ENCODE data around the gene ZBTB38.

Gene ZBTB38

DNA sequence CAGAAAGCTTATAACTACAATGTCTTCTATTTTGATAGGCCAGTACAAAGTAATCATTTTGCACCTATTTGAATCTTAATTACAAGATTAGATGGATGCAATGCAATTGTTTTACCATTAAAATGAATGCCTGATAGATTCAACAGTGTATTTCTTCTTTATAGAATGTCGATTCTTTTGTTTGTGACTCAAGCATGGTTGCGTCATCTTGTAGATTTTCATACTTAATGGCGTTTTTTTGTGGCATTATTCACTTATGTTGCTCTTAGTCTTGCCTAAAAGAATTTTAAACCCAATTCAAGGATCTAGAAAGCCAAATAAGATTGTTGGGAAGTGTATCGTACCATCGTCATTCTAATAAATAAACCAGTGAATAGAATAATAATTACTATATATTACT is 21.4 kb downstream of the ZBTB38 start:
- no peak for DNase-seq

GRCh38 chr3:141390747-141391146 is 22.4 kb downstream of the ZBTB38 start:
- DNase-seq: no peak

DNA sequence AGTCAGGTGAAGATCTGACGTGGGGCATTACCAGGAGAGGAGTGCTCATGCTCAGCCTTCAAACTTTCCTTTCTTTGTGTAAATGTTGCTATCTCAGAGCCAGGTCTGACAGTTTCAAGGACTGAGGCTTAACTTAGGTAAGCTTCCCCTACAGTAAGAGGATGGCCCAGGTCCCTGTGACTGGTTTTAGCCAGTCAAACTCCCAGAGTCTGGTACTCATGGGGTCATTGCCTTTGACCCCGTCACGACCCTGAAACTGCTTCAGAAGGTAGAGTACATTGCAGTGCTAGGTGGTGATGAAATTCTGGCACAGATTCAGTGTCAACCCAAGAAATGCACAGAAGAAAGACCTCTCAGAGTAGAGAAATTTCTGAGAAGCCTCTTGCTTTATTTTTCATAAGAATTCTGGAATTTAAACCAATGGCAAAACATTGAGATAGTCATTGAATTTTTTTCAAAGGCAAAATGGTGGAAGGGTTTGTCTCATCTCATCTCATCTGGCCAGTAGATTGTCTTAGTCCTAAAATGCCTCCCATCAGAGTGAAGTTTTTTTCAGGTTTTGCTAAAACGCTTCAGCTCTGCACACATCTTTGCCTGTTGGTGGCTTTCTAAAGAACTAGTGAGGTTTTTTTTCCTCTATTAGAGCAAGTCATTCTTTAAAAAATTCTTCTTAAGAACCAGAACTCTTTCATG is 23.1 kb downstream of the ZBTB38 start:
- no peak for DNase-seq

- DNase-seq: no peak
These were observed 23.6 kb downstream of the ZBTB38 start for GRCh38 chr3:141391991-141392316.

DNA sequence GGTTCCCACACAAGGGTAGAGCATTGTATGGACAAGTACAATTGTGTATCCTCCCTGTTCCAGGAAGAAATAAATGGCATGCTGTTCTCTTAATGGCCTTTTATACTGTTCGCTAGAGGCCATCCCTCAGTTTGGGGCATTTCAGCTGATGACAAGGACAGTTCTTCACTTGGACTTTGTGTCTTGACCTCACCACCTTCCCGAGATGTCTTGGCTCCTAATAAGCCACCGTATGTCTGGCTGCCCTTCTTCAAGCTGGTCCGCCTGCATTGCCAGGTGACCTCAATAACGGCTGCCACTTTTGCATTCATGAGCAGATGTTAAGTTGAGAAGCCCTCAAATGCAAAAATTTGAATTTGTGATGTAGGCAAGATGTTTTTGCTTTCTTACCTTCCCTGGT is 24.1 kb downstream of the ZBTB38 start:
- DNase-seq: peak; percentile 62

GRCh38 chr3:141392897-141393734 is 24.8 kb downstream of the ZBTB38 start:
- peak; percentile 88 for DNase-seq

DNA sequence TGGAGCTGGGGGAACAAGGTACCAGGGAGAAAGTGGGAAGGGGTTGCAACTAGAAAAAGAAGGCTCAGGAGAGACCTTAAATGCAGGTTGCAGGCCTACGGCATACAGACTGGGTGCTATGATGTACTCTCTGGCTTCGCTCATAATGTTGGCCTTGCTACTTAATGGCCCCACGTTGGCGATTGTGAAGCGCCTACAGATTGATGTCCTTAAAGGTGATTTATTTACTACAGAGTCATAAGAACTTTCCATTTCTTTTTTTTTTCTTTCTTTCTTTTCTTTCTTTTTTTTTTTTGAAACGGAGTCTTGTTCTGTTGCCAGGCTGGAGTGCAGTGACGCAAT is 25.4 kb downstream of the ZBTB38 start:
- DNase-seq: no peak

- no peak for DNase-seq
These were observed 26.3 kb downstream of the ZBTB38 start for GRCh38 chr3:141394560-141394959.

DNA sequence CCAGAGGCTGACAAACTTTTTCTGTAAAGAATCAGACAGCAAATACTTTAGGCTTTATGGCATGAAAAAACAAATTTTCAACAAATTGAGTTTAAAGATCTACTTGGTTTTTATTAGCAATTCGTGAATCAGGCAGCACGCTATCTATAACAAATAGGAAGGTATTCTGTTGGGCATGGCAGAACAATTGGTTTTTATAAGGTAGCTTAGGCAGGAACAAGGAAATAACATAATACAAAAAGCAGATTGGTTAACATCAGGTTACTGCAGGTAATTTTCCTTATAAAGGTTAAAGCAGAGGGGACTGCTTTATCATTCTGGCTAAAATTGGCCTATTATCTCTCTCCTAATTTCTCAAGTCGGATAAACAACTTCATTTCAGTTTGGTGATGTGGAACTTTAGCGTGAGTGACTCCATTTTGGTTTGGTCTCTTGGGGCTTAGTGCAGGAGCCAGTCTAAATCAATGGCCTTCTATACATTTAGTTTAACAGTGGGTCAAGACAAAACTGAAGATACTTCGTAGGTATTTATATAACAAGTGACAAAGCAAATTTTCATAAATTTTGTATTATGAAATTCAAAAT is 26.8 kb downstream of the ZBTB38 start:
- no peak for DNase-seq

- no peak for DNase-seq
These were observed 29.7 kb downstream of the ZBTB38 start for GRCh38 chr3:141397996-141398395.

- no peak for DNase-seq
These were observed 30.9 kb downstream of the ZBTB38 start for GRCh38 chr3:141399200-141399599.

DNA sequence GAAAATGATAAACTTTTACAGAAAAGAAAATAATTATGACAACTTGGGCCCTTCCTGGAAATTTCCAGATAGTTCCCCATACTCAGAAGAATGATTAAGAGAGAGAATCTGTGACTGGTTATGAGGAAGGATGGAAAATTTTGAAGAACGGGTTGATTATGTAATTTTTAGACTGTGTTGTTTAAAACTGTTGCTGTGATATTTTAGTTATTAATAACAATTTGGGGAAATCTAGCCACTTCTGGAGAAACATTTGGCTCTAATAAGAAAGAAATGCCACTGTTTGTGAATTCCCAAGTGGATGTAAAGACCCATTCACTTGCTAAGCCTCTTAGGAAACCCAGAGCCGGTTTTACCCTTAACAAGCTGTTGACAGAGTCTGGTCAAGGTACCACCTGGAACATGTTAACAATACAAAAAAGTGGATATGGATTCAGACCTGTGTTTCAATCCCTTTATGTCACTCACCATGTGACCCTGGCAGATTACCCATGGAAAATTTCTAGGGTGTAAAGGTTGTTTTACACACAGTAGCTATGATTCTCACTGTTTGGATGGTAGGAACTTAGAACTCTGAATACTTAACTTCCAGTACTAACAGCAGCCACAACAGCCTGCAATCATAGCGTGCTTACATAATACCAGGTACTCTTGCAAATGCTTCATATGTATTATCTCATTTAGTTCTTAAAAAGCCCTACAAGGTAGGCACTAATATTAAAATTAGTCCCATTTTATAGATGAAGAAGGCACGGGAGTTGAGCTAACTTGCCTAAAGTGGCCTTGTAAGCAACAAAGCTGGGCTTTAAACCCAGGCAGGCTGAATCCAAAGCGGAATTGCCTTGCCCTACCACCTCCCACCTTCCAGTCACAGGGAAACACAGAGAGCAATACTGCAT is 32.0 kb downstream of the ZBTB38 start:
- no peak for DNase-seq

GRCh38 chr3:141401095-141401494 is 32.8 kb downstream of the ZBTB38 start:
- no peak for DNase-seq

DNA sequence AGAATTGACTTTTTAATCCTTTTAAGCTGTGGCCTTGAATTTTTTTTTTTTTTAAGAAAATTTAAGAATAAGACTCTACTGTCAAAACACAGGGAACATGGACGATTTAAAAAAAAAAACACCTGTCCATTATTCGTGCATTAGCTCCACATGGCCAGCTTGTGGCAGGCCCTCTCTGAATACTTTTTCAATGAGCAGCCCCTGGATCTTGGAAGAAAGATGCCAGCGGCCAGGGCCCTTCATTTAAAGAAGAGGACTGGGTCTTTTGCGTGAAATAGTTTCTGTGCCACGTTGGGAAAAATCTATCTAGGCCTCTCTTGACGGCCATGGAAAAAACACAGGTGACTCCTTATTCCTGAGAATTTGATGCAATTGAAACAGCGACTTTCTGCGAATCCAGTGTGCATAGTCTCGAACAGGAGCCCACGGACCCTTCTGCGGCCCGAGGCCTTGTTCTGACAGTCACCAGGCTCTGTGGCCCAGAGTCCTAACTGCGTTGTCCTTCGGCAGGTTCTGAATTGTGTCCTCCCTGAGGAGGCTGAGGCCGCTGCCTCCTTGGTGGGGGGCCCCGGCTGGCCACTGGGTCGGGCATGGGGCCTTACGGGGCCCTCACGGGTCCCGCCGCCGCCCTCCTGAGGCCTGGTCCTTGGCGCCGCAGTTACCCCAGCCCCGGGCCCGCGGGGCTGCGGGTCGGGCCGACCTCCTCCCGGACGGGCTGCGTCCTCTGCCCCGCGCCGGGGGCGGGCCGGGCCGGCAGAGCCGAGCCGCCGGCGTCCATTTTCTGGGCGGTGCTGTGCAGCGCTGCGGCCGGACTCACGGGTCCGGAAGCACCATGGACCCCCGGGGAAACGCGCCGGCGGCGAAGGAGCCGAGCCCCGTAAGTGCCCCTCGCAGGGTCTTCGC is 33.5 kb downstream of the ZBTB38 start:
- peak; percentile 86 for DNase-seq

- DNase-seq: peak; percentile 88
These were observed 34.3 kb downstream of the ZBTB38 start for GRCh38 chr3:141402476-141403171.

- DNase-seq: no peak
These were observed 35.3 kb downstream of the ZBTB38 start for GRCh38 chr3:141403576-141403975.

DNA sequence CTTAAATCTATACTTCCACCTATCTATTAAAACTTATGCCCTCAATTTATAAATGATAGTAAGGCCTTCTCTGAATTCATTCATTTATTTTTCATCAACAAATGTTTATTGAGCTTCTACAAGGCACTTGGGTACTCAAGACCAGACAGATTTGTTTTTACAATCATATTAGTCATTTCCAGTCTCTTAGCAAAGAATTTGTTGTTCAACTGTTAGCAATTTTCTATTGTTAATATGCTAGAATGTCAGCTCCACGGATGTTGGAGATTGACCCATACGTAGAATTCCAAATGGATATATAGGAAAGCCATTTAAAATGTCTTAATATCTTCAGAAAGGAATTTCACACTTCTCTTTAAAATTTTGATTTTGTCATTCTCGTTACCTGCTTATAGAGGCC is 36.7 kb downstream of the ZBTB38 start:
- no peak for DNase-seq

- DNase-seq: no peak
These were observed 37.3 kb downstream of the ZBTB38 start for GRCh38 chr3:141405591-141405990.

DNA sequence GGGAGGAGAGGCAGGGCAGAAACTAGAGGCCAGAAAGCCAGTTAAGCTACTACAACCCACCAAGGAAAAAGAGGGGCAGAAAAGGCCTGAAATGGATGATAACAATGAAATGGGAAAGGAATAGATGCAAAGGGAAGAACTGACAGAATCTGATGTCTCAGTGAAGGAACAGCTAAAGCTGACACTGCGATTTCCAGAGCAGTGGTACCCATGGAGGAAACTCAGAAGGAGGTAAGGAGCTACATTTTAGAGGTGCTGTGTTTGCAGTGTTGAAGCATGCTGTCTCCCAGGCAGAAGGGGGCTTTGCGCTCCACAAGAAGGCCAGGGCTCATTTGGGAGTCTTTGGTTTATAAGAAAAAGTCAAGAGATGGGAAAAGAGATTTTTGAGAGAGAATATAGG is 38.0 kb downstream of the ZBTB38 start:
- no peak for DNase-seq

DNA sequence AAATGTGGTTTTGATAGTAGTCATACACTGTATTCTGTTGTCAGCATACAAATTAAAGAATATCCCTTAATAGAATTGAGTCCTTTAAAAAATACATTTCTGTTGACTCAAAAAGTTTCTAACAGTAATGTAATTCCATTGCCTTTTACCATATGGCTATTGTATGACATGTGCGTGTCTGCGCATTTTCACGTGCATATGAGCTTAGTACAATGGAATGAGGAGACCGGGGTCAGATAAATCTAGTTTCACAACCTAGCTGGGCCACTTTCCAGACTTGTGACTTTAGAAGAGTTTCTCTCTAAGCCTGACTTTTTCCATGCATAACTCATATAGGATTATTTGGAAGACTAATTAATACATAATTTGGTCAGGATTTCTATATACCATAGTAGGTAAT is 38.7 kb downstream of the ZBTB38 start:
- DNase-seq: no peak

- no peak for DNase-seq
These were observed 39.5 kb downstream of the ZBTB38 start for GRCh38 chr3:141407825-141408224.

GRCh38 chr3:141408596-141408995 is 40.3 kb downstream of the ZBTB38 start:
- DNase-seq: no peak

Measured in retina (tissue), 1 donor.